ENCODE data around the gene LHPP.

- TF ChIP-seq CTCF (conservative IDR thresholded peaks at IDR 0.05), result no peak
- no peak for TF ChIP-seq ZFX (IDR thresholded peaks at IDR 0.05)
Observed at GRCh38 chr10:124453960-124454610, 7.5 kb upstream of the LHPP start.
